Osteocyte (in vitro differentiated cells): ENCODE measurements around the gene PRMT3. TPM values are rescaled to one million over a fixed set of nuclear protein-coding genes. Genes with fewer than 3 reads are reported as not detected.
"Not testable (repeated sequence)": the region's sequence is repeated elsewhere in the genome, so short reads cannot be mapped to it uniquely, and the experiment has no call there.

Experiments
- DNase-seq: peaks from one replicate; pipeline ENCODE4 v3.0.0; 2021; ENCODE audit warnings: mixed read lengths; ENCODE audit not compliant: unreplicated experiment; ENCODE audit errors: extremely low spot score
- H3K27ac Mint-ChIP-seq: one replicate; pipeline ENCODE4 v1.8.0; 2021; ENCODE audit warnings: mild to moderate bottlenecking, mixed read lengths; ENCODE audit not compliant: unreplicated experiment
- H3K27me3 Mint-ChIP-seq: one replicate; pipeline ENCODE4 v1.8.0; 2021; ENCODE audit warnings: mixed read lengths; ENCODE audit not compliant: unreplicated experiment
- H3K36me3 Mint-ChIP-seq: one replicate; pipeline ENCODE4 v1.8.0; 2021; ENCODE audit warnings: mixed read lengths; ENCODE audit not compliant: unreplicated experiment
- H3K4me1 Mint-ChIP-seq: one replicate; pipeline ENCODE4 v1.8.0; 2021; ENCODE audit warnings: mixed read lengths; ENCODE audit not compliant: unreplicated experiment
- H3K4me3 Mint-ChIP-seq: one replicate; pipeline ENCODE4 v1.8.0; 2021; ENCODE audit warnings: mild to moderate bottlenecking, moderate library complexity, mixed read lengths; ENCODE audit not compliant: unreplicated experiment
- H3K9me3 Mint-ChIP-seq: one replicate; pipeline ENCODE4 v1.8.0; 2021; ENCODE audit warnings: mixed read lengths; ENCODE audit not compliant: unreplicated experiment
- total RNA-seq: library from RNA; stranded (reverse); gene quantifications from 2 replicates; pipeline ENCODE4 v1.2.1, GENCODE V29; 2021
- TF ChIP-seq, protein P1 (sequence below): fragments of 200-600 bp; sonication (generic); IDR thresholded peaks from 2 replicates; pipeline ENCODE4 v1.5.0; 2021; ENCODE audit warnings: antibody characterized with exemption, mild to moderate bottlenecking, moderate library complexity

Gene PRMT3
- total RNA-seq, 1 donor from 2014 or later, result 17.7 TPM

DNA sequence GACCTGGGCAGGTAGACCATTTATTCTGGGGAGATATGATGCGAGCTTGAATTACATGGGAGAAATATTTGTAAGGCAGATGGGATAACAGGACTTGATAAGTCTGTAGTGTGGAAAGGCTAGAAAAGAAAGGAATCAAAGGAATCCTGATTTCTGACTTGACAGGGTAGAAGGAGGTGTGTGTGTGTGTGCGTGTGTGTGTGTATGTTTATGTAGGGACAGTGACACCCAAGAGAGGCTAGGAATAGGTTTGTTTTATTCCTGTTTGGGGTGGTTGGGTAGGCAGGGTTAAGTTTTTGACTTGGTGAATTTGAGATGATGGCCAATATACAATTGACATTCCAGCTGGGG is 24.4 kb upstream of the PRMT3 start:
- no peaks in the 10 kb centered on the region for H3K36me3 Mint-ChIP-seq
- no peak for DNase-seq
- peaks cover 4% of the 10 kb centered on the region for H3K9me3 Mint-ChIP-seq
- H3K4me3 Mint-ChIP-seq, result peak overlapping the region; percentile 75
- peak overlapping the region; percentile 51 for H3K27ac Mint-ChIP-seq
- TF ChIP-seq, protein P1, sequence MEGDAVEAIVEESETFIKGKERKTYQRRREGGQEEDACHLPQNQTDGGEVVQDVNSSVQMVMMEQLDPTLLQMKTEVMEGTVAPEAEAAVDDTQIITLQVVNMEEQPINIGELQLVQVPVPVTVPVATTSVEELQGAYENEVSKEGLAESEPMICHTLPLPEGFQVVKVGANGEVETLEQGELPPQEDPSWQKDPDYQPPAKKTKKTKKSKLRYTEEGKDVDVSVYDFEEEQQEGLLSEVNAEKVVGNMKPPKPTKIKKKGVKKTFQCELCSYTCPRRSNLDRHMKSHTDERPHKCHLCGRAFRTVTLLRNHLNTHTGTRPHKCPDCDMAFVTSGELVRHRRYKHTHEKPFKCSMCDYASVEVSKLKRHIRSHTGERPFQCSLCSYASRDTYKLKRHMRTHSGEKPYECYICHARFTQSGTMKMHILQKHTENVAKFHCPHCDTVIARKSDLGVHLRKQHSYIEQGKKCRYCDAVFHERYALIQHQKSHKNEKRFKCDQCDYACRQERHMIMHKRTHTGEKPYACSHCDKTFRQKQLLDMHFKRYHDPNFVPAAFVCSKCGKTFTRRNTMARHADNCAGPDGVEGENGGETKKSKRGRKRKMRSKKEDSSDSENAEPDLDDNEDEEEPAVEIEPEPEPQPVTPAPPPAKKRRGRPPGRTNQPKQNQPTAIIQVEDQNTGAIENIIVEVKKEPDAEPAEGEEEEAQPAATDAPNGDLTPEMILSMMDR, result no peak
- H3K4me1 Mint-ChIP-seq, result peaks cover 41% of the 10 kb centered on the region
- H3K27me3 Mint-ChIP-seq, result peaks cover 4% of the 10 kb centered on the region

DNA sequence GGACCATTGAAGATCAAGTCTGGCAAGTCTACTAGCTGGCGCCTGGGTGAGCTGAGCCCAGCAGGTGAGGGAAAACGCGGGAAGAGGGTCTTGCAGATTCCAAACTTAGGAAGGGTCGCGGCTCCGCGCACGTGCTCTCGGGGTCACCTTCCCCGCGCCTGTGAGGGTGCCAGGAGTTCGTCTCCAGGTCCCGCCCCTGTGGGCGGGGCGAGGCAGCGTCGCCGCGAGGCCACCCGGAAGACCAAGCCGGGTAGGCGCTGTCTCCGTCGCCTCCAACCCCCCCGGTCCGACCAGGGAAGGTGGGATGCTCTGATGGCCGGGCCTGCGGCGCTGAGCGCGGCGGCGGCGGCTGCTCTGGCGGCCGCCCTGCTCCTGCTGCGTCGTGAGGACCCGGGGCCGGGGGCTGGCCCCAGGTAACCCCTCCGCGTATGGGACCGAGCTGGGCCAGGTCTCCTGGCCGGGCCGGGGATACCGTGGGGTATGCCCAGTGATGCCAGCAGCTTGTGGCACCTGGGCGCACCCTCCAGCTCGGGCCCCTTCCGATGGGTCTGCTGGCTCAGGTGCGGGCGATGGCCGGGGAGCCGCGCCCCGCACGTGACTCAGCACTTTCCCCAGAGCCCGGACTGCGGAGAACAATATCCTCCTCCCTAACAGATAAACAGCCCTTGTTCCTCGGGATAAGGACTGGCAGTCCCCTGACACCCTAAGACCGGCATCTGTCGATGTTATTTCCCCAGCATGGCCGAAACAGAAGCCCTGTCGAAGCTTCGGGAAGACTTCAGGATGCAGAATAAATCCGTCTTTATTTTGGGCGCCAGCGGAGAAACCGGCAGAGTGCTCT is 23.8 kb upstream of the PRMT3 start, which contains the start of gene HTATIP2:
Gene HTATIP2, plus strand, starts transcription at position 215 of the 841 bp plus-strand sequence. Its CDS starts 524 bp downstream, at position 739.
- Mint-ChIP-seq H3K9me3 (peaks cover 4% of the 10 kb centered on the region), H3K4me3 (peak within 1 kb of the TSS; percentile 75), H3K27ac (peak within 1 kb of the TSS; percentile 73), H3K36me3 (no peaks in the 10 kb centered on the region), H3K27me3 (peaks cover under 1% of the 10 kb centered on the region), H3K4me1 (peaks cover 46% of the 10 kb centered on the region)
- no peak for DNase-seq
- TF ChIP-seq, protein P1, result no peak

DNA sequence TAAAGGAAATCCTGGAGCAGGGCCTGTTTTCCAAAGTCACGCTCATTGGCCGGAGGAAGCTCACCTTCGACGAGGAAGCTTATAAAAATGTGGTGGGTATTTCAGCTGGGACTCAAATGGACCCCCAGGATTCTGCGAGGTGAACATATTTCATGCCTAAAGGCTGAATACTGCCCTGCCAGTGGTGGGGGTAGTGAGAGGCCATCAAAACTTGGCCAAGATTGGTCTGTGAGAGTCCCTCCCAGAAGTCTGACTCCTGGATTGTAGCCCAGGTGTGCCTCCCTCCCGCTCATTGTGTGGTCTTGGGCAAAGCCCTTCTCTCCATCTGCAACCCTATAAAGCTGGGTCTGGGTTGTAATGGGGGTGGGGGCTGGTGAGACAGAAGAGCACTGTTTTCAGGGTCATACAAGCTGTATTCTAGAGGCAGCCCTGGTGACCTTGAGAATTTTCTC is 23.1 kb upstream of the PRMT3 start:
- TF ChIP-seq, protein P1, result no peak
- peak overlapping the region; percentile 74 for H3K4me3 Mint-ChIP-seq
- H3K4me1 Mint-ChIP-seq, result peaks cover 46% of the 10 kb centered on the region
- H3K9me3 Mint-ChIP-seq, result peaks cover 4% of the 10 kb centered on the region
- no peak for DNase-seq
- H3K36me3 Mint-ChIP-seq, result no peaks in the 10 kb centered on the region
- no peaks in the 10 kb centered on the region for H3K27me3 Mint-ChIP-seq
- H3K27ac Mint-ChIP-seq, result peak overlapping the region; percentile 73

DNA sequence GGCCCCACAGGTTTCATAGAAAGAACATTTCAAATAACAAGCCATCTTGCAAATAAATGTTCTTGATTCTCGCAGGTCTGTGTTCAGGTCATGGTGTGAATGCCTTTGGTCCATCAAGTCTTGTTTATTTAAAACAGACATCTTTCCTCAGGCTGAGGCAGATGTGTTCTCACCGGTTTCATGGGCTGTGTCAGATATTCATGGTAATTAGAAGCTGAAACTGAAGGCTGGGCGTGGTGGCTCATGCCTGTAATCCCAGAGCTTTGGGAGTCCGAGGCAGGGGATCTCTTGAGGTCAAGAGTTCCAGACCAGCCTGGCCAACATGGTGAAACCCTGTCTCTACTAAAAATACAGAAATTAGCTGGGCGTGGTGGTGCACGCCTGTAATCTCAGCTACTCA is 22.1 kb upstream of the PRMT3 start:
- H3K27ac Mint-ChIP-seq, H3K4me3 Mint-ChIP-seq, DNase-seq, H3K9me3 Mint-ChIP-seq, H3K27me3 Mint-ChIP-seq, H3K36me3 Mint-ChIP-seq: not testable (repeated sequence)
- peaks cover 46% of the 10 kb centered on the region for H3K4me1 Mint-ChIP-seq

DNA sequence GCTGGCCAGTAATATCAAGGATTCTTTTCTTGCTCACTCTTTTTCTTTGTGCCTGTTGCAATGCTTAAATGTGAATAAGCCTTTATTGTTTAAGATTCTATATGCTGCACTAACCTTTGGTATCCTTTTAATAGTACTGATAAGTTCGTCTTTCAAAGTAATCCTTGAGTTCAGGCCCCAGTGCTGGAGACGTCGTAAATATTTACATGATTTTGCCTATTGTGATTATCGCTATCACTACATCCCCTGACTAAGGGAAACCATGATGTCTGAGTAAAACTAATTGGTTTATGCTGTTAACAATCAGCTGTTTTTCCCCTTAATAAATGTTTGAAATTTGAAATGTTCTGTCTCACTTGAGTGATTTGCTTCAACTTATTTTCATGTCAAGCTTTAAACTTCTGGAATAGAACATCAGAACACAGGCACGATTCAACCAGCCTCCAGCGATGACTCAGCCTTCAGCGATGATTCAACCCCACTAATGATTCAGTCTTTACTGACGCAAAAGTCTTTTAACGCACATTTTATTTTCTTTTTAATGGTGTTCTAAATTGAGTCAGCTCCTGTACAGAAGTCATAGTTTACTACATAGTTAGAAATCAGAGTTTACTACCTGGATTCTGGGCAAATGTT is 20.1 kb upstream of the PRMT3 start:
- Mint-ChIP-seq H3K9me3 (no peaks in the 10 kb centered on the region), H3K4me1 (peaks cover 41% of the 10 kb centered on the region), H3K27me3 (no peaks in the 10 kb centered on the region), H3K36me3 (peaks cover 4% of the 10 kb centered on the region), H3K27ac (peak overlapping the region; percentile 90), H3K4me3 (peak overlapping the region; percentile 50)
- TF ChIP-seq, protein P1, result no peak
- DNase-seq, result no peak
